Measurements from ENCODE around the gene MIAT. TPM values are rescaled to one million over a fixed set of nuclear protein-coding genes. Genes with fewer than 3 reads are reported as not detected.
"Not testable (repeated sequence)": the region's sequence is repeated elsewhere in the genome, so short reads cannot be mapped to it uniquely, and the experiment has no call there.

The MIAT gene
- 1 to 10 TPM in 1 of 4 donors, under 1 TPM in 3; 0.39 to 1.4 (median 0.73) TPM for polyA plus RNA-seq (ENCODE audit: insufficient read length in 4 of 4)

GRCh38 chr22:26656891-26657851 lies at the start of gene MIAT:
Gene MIAT (plus strand): TSS chr22:26657588.
- no peak for DNase-seq (ENCODE audit: low read depth in 4 of 4, low spot score in 3 of 4)

GRCh38 chr22:26608129-26608528 lies 49.3 kb upstream of the MIAT start:
- DNase-seq (ENCODE audit: low read depth in 4 of 4, low spot score in 3 of 4), result no peak

GRCh38 chr22:26609287-26609686 lies 48.1 kb upstream of the MIAT start:
- no peak for DNase-seq (ENCODE audit: low read depth in 4 of 4, low spot score in 3 of 4)

GRCh38 chr22:26610072-26610958 lies 47.1 kb upstream of the MIAT start:
- DNase-seq (ENCODE audit: low read depth in 4 of 4, low spot score in 3 of 4), result no peak

GRCh38 chr22:26610996-26611395 lies 46.4 kb upstream of the MIAT start:
- DNase-seq (ENCODE audit: low read depth in 4 of 4, low spot score in 3 of 4), result no peak

GRCh38 chr22:26612652-26613051 lies 44.7 kb upstream of the MIAT start:
- DNase-seq (ENCODE audit: low read depth in 4 of 4, low spot score in 3 of 4), result no peak

GRCh38 chr22:26613753-26614152 lies 43.6 kb upstream of the MIAT start:
- not testable (repeated sequence) for DNase-seq (ENCODE audit: low read depth in 4 of 4, low spot score in 3 of 4)

GRCh38 chr22:26614322-26614721 lies 43.1 kb upstream of the MIAT start:
- DNase-seq (ENCODE audit: low read depth in 4 of 4, low spot score in 3 of 4), result no peak

- DNase-seq (ENCODE audit: low read depth in 4 of 4, low spot score in 3 of 4), result no peak
These were observed 42.2 kb upstream of the MIAT start for GRCh38 chr22:26615149-26615548.

- no peak for DNase-seq (ENCODE audit: low read depth in 4 of 4, low spot score in 3 of 4)
These were observed 41.5 kb upstream of the MIAT start for GRCh38 chr22:26615830-26616435.

- no peak for DNase-seq (ENCODE audit: low read depth in 4 of 4, low spot score in 3 of 4)
These were observed 40.7 kb upstream of the MIAT start for GRCh38 chr22:26616650-26617049.

- DNase-seq (ENCODE audit: low read depth in 4 of 4, low spot score in 3 of 4), result no peak
These were observed 39.9 kb upstream of the MIAT start, which contains the start of gene CRYBB1 for GRCh38 chr22:26617271-26618199. Gene CRYBB1 (minus strand): TSS chr22:26618027. CDS start chr22:26616319, 1,708 bp downstream.

GRCh38 chr22:26618455-26618854 lies 38.9 kb upstream of the MIAT start:
- DNase-seq (ENCODE audit: low read depth in 4 of 4, low spot score in 3 of 4), result no peak

- DNase-seq (ENCODE audit: low read depth in 4 of 4, low spot score in 3 of 4), result no peak
These were observed 37.9 kb upstream of the MIAT start for GRCh38 chr22:26619510-26619909.

GRCh38 chr22:26620197-26620596 lies 37.2 kb upstream of the MIAT start:
- DNase-seq (ENCODE audit: low read depth in 4 of 4, low spot score in 3 of 4), result no peak

GRCh38 chr22:26621663-26622062 lies 35.7 kb upstream of the MIAT start, which contains the start of gene CRYBA4:
Gene CRYBA4 (plus strand): TSS chr22:26621963. CDS start chr22:26622597, 634 bp downstream.
- no peak for DNase-seq (ENCODE audit: low read depth in 4 of 4, low spot score in 3 of 4)

GRCh38 chr22:26623984-26624383 lies 33.4 kb upstream of the MIAT start:
- no peak for DNase-seq (ENCODE audit: low read depth in 4 of 4, low spot score in 3 of 4)

- no peak for DNase-seq (ENCODE audit: low read depth in 4 of 4, low spot score in 3 of 4)
These were observed 32.6 kb upstream of the MIAT start for GRCh38 chr22:26624803-26625202.

- no peak for DNase-seq (ENCODE audit: low read depth in 4 of 4, low spot score in 3 of 4)
These were observed 27.2 kb upstream of the MIAT start for GRCh38 chr22:26629988-26630761.
